HTERT RPE-1 (cell line): ENCODE results near the gene LTO1.

ENCODE experiments used
- in situ Hi-C: fragments of 300-500 bp; cut with MboI; formaldehyde crosslinking; loops from 4 replicates; pipeline ENCODE4 v1.14.3; 2020; ENCODE audit warnings: low sequenced_read_pairs

Gene LTO1

DNA sequence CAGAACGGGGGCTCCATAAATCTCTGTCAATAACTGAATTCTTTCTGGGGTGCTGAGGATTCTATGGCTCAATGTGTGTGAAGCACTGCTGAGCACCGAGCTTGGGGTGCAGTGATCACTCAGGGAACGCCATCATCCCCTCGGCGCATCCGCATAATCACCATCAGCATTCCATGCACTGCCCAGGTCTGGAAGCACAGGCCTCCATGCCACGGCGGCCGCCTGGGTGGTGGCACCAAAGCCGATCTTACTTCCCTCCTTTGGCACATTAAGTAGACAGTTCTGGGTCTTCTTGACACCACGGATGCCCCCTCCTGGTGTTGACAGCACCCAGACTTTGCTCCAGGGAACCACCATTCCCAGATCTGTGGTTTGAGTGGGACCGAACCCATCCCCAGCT lies 15.6 kb downstream of the LTO1 start:
- in situ Hi-C loops, result loop anchor here (25.0 kb wide), 1 partner anchor 547 kb away; no protein-coding TSS in a partner anchor

DNA sequence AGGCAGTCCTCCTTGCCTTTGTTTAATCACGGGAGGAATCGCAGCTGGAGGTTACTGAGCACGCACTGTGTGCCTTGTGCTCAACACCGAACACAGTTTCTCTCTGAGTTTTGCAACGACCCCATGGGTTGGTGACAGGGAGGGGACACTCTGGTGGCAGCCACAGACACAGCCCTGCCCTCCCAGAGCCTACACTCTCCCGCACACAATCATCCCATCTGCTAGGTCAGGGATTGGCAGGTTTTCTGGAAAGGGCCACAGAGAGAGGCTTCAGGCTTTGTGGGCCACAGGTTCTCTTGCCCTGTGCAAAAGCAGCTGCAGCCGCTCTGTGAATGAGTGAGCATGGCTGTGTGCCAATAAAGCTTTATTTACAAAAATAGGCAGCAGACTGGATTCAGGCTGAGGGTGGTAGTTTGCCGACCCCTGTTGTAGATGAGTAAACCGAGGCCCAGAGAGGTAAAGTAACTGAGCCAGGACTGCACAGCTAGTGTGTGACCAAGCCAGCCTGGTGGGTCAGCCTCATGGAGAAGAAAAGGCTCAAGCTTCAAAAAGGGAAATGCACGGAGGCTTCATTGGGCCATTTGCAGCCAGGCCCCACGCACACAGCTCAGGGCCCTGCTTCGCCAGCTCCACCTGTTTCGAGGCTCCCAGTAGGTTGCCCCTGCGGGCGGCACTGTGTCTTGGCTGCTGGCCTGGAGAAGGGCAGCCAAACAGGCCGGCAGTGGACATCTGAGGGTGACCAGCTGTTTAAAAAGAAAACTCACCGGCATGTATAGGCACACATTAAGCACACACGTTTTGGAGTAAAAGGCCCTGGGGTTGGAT lies 16.3 kb downstream of the LTO1 start:
- in situ Hi-C loops, result loop anchor here (25.0 kb wide), 1 partner anchor 547 kb away; no protein-coding TSS in a partner anchor

DNA sequence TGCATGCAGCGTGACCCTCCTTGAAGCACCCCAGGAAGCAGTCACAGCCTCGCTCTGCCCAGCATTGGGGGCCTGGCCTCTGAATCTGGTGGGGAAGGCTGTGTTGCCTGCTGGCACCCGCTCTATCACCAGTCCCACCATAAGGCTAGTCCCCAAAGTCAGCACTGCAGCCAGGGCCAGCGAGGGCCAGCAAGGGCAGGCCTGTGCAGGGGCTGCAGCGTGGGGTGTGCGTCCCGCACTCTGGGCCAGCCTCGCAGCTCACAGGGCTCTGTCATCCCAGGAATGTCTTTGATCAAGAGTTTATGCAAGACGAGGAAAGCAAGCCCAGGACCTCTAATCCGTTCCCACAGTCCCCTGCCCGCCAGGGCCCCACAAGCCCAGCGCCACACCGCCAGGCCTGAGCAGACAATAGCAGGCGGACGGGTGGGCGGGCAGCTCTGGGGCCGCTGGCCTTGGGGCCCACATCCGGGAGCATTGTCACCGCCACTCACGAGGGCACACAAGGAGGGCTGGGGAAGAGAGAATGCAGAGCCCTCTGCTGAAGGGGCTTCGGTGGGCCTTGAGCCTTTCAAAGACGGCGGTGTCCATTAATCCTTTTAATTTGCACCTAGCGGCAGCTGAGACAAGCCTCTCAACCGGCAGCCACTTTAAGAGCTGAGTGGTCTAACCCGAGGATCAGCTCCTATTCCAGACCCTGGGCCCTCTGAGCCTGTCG lies 17.1 kb downstream of the LTO1 start:
- in situ Hi-C loops, result loop anchor here (25.0 kb wide), 1 partner anchor 546 kb away; no protein-coding TSS in a partner anchor

DNA sequence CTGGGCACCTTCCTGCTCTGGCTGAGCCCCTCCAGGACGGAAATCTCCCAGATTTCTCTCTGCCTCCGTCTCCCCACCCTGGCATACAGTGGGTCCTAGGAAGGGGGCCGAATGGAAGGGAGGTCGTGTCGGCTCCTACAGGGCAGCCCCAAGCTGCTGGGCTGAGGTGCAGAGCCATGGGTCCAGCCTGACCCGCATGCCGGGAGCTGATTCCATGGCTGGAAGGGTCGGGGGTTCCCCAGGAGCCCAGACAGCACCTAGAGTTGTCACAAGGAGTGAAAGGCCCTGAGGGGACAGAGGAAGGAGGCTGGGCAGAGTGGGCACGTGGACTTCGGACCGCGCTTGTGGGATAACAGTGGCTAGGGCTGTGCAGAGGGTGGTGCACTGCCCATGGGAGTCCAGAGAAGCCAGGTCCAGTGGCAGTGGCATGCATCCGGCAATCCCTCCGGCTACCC lies 17.7 kb downstream of the LTO1 start:
- in situ Hi-C loops, result loop anchor here (25.0 kb wide), 1 partner anchor 545 kb away; no protein-coding TSS in a partner anchor

DNA sequence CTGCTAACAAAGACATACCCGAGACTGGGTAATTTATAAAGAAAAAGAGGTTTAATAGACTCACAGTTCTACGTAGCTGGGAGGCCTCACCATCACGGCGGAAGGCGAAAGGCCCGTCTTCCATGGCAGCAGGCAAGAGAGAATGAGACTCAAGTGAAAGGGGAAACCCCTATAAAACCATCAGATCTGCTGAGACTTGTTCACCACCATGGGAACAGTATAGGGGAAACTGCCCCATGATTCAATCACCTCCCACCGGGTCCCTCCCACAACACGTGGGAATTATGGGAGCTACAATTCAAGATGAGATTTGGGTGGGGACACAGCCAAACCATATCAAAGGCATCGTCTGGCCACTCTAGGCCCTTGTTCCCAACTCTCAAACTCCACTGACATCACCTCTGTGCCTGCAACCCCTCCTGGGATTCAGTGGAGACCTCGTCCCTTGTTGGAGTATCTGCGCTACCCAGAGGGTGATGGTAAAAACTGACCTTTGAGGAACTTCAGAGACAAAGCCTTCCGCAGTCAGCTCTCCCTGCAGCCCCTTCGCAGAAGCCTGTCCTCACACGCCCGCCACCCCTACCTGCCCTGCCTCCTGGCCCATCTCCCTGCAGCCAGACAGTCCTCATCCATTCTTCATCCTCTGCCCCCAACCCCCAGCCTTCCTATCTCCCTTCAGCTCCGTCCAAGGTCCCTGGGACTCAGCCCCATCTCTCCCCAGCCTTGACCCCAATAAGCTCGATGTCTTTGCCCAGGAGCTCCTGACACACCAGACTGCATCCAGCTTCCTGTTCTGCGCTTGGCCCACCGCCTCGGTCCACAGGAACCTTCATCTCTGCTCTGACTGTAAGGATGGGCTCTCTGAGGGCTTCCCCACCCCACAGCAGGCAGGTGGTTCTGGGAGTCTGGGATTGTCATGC lies 18.4 kb downstream of the LTO1 start:
- in situ Hi-C loops, result loop anchor here (25.0 kb wide), 1 partner anchor 544 kb away; no protein-coding TSS in a partner anchor

DNA sequence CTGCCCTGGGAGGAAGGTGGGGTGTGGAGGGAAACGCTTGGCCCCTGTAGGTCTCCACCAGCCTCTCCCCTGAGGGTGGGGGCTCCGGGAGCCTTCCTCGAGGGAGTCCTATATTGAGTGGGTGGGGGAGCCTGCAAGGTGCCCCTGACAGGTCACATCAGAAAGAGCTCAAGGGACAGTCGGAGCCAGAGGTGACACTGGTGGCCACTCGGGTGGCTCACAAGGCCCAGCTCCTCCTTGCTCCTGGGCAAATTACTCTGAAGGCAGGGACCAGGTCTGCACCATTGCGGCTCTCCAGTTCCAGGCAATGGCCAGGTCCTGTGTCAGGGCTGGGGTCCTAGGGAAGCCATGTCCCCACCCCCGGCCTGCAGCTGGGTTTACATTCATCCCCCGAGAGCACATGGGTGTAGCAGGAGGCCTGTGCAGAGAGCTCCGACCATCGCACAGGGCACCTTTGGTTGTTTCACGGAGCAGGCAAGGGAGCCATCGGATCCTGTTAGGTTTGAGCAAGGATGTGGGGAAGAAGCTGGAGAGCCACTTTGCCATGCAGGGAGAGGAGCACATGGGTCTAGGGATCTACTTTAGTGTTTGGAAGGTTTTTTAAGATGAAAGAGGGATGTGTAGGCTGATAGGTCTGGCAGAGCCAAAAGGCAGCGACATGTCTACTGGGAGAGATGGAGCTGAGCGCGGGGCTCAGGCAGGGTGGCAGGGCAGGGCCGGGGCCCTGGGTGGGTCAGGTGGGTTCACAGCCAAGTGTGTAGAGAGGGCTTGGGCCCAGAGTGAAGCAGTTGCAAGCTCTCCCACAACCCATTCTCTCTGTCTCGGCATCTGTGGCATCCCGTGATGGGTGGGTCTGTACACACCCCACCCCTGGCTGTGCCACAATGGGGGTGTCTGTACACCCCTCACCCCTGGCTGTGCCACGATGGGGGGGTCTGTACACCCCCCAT lies 19.4 kb downstream of the LTO1 start:
- in situ Hi-C loops, result loop anchor here (25.0 kb wide), 1 partner anchor 543 kb away; no protein-coding TSS in a partner anchor

DNA sequence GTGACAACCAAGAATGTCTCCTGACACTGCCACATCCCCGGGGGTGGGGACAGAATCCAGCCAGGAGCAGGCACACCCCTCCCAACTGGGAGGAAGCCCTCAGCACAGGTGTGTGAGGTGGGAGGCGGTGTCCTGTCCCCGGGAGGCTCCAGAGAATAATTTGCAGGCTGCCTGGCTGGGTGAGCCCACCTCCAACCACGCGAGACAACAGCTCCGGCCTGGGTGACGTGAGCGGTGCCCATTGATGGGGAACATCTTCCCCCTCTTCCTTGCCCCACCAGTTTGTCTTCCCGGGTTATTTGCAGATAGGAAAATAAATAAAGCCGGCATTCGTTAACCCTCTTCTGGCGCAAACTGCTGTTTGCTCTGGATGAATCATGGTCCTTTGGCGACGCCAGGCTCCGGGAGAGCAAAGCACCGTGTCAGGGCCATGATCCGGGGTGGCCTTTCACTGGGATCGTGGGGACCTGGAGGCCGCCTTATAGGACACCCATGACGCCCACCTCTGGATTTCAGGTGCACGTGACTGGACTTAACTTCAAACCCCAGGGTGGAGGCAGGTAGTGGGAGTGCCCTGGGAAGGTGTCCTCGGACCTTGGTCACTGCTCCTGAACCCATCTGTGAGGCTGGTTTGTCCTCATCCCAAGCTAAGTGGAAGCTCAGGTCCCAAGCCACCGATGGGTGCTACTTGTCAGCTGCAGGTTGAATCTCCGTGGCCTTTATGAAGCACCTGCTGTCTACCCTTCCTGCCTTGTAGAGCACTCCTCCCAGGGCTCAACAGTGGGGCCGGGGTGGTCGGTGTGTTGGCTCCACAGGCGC lies 20.3 kb downstream of the LTO1 start:
- in situ Hi-C loops, result loop anchor here (25.0 kb wide), 1 partner anchor 543 kb away; no protein-coding TSS in a partner anchor

DNA sequence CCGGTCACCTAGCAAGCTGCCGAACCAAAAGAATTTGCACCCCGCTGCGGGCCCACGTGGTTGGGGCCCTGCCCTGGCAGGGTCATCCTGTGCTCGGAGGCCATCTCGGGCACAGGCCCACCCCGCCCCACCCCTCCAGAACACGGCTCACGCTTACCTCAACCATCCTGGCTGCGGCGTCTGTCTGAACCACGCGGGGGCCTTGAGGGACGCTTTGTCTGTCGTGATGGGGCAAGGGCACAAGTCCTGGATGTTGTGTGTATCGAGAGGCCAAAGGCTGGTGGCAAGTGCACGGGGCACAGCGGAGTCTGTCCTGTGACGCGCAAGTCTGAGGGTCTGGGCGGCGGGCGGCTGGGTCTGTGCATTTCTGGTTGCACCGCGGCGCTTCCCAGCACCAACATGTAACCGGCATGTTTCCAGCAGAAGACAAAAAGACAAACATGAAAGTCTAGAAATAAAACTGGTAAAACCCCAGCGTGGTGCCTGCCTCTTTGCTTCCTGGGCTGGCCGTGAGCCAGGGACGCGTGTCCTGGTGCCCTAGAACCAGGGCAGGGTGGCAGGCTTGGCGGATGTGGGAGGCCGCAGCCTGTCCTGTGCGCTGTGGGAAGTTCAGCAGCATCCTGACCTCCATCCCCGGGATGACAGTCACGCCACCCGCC lies 21.0 kb downstream of the LTO1 start:
- in situ Hi-C loops, result loop anchor here (25.0 kb wide), 1 partner anchor 542 kb away; no protein-coding TSS in a partner anchor

DNA sequence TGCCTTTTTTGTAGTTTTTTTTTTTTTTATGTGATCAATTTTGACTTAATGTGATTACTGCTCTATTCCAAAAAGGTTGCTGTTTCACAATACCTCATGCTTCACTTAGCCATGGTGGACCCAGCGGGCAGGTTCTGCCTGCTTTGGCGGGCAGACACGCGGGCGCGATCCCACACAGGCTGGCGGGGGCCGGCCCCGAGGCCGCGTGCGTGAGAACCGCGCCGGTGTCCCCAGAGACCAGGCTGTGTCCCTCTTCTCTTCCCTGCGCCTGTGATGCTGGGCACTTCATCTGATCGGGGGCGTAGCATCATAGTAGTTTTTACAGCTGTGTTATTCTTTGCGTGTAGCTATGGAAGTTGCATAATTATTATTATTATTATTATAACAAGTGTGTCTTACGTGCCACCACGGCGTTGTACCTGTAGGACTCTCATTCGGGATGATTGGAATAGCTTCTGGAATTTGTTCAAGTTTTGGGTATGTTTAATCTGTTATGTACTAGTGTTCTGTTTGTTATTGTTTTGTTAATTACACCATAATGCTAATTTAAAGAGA lies 21.7 kb downstream of the LTO1 start:
- in situ Hi-C loops, result loop anchor here (25.0 kb wide), 1 partner anchor 541 kb away; no protein-coding TSS in a partner anchor

DNA sequence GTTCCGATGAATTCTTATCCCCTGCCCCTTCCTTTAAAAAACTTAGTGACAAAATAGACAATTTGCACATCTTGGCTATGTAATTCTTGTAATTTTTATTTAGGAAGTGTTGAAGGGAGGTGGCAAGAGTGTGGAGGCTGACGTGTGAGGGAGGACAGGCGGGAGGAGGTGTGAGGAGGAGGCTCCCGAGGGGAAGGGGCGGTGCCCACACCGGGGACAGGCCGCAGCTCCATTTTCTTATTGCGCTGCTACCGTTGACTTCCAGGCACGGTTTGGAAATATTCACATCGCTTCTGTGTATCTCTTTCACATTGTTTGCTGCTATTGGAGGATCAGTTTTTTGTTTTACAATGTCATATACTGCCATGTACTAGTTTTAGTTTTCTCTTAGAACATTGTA lies 22.2 kb downstream of the LTO1 start:
- in situ Hi-C loops, result loop anchor here (25.0 kb wide), 1 partner anchor 541 kb away; no protein-coding TSS in a partner anchor

DNA sequence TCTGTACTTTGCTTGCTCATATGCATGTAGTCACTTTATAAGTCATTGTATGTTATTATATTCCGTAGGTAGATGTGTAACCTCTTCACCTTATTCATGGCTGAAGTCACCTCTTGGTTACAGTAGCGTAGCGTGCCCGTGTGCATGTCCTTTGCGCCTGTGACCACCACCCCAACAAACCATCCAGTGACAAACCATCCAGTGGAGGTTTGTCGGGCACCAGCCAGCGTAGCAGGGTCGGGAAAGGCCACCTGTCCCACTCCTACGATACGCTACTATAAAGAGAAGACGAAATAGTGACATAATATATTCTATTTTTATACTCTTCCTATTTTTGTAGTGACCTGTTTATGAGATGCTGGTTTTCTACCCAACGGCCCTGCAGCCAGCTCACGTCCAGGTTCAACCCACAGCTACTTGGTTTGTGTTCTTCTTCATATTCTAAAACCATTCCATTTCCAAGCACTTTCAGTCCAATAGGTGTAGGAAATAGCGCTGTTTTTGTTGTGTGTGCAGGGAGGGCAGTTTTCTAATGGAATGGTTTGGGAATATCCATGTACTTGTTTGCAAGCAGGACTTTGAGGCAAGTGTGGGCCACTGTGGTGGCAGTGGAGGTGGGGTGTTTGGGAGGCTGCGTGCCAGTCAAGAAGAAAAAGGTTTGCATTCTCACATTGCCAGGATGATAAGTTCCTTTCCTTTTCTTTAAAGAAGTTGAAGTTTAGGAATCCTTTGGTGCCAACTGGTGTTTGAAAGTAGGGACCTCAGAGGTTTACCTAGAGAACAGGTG lies 23.1 kb downstream of the LTO1 start:
- in situ Hi-C loops, result loop anchor here (25.0 kb wide), 1 partner anchor 540 kb away; no protein-coding TSS in a partner anchor

DNA sequence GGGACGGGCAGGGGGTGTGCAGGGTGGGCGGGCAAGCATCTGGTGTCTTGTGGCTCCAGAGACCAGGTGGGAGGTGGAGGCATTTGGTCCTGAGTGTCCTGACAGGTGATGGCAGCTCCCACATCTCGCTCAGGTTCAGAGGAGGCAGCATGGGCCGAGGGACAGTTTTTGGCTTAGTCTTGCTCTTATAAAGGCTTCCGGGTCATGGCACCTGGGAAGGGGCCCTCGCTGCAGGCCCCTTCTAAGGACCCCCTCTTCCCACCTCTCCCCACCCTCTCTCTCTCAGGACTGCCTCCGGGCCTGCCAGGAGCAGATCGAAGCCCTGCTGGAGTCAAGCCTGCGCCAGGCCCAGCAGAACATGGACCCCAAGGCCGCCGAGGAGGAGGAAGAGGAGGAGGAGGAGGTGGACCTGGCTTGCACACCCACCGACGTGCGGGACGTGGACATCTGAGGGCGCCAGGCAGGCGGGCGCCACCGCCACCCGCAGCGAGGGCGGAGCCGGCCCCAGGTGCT lies 24.3 kb downstream of the LTO1 start:
- in situ Hi-C loops, result loop anchor here (25.0 kb wide), 1 partner anchor 539 kb away; no protein-coding TSS in a partner anchor

DNA sequence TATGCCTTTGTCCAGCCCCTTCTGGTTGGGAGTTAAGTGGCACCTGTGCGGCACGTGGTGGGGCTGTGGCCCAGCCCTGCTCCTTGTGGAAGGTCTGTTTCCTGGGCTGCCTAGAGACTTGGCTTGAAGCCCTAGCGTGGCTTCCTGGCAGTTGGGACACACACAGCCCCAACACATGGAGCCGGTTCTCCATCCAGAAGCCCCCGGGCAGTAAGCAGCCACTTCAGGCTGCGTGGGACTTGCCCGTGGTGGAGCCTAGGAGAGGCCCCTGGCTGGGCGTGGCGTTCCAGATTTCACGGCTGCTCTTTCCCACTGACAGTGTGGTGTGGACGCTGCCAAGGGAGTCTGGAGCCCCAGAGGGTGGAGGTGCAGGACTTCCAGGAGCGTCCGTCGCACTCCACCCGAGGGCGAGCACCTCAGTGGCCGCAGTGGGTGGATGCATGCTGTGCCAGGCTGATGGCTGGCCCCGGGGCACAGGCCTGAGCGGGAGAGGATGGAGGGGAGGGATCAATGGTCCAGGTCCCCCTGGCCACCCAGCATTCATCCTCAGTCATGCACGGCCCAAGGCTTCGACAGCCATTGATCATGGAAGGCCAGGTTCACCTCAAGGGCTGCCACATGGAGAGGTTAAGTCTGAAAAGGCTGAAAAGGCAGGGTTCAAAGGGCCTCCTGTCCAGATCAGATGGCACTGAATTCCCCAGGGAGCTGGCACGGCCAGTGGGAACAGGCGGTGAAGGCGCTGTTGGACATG lies 24.9 kb downstream of the LTO1 start:
- in situ Hi-C loops, result loop anchor here (25.0 kb wide), 1 partner anchor 538 kb away; no protein-coding TSS in a partner anchor

DNA sequence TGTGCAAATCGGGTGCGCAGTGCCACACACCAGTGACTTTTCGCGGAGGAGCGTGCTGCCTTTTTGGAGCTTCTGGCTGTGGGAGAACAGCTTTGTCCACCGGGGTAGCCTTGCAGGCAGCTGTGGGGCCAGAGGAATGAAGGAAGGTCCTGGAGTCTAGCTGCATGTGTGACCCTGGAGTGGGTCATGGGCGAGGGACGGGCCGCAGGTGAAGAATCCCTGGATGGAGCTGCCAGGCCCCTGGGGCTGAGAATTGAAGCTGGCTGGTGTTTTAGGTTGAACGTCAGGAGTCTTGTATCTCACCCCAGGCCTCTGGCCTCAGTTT lies 25.6 kb downstream of the LTO1 start:
- in situ Hi-C loops, result no loop called here

DNA sequence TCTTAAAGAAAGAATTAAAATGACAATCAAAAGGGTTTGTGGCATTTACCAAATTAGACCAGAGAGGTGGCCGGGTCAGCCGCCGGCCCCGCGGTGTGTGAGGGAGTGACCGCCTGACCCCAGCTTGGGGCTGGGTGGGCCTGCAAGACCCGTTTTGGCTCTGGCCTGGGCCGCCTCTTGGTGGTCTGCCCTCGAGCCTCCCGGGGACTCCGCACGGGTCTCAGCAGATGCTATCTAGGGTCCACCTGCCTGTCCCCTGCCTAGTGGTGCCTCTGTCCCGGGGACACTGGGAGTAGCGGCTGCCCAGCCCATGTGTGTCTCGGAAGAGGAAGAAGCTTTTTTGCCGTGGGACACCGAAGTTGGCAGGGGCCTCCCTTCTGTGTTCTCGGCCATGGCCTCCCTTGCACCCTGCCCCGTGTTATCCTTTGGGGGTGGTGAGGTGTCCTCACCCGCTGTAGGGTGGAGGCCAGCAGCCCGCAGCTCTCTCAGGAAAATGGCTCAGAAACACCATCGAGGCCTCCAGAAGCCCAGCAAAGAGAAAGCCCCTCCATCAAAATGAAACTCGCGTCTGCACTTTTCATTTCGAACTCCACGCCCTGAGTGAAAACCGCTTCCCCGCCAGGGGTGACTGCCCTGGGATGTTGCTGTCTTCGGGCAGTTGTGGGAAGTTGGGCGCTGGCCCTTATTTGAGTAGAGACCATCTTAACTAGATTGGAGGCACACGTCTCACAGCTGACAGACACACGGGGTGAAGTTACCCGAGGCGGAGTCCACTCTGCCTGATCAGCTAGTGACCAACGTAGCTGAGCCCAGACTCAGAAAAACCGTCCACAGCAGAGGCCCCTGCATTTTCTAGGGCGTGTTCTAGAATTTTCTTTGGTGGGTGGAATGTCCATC lies 26.2 kb downstream of the LTO1 start:
- in situ Hi-C loops, result no loop called here
